IMR-90 (cell line): ENCODE measurements around the gene KCNN3. TPM values are rescaled to one million over a fixed set of nuclear protein-coding genes. Genes with fewer than 3 reads are reported as not detected.

ENCODE experiments used
- ATAC-seq: fragments of 200-7000 bp; cut with Tn5 transposase; 2 replicates; pipeline ENCODE4 v1.9.1; 2020; ENCODE audit warnings: low read depth, mild to moderate bottlenecking, moderate library complexity
- BruUV-seq: library from RNA; stranded (reverse); fragments of 400-500 nt; replicated peaks from 2 replicates; lab custom pipeline; 2021; lab: Mats Ljungman, UMichigan
- CTCF ChIA-PET: fragments of 300-600 bp; formaldehyde crosslinking; extraction: SDS; loops from one replicate; lab custom pipeline; 2021; ENCODE audit warnings: antibody characterized with exemption; lab: Yijun Ruan, JAX
- POLR2A ChIA-PET: fragments of 300-600 bp; sonication (Branson Sonifier 250); formaldehyde crosslinking; loops from one replicate; lab custom pipeline; 2022; ENCODE audit warnings: antibody characterized with exemption; ENCODE audit not compliant: unreplicated experiment; lab: Charles Lee
- DNase-seq: peaks from one replicate; pipeline ENCODE4 v3.0.0; 2013
- H2AFZ ChIP-seq: replicated peaks from 2 replicates; pipeline ENCODE3; 2013; ENCODE audit warnings: low read length, mild to moderate bottlenecking; ENCODE audit not compliant: poor library complexity
- H2AK5ac ChIP-seq: 2 replicates; pipeline ENCODE4 v1.6.1; 2013; ENCODE audit warnings: low read depth, low read length, inconsistent platforms
- H2AK9ac ChIP-seq: replicated peaks from 2 replicates; pipeline ENCODE3; 2013; ENCODE audit warnings: mild to moderate bottlenecking, low read depth, low read length, moderate library complexity; ENCODE audit not compliant: poor library complexity
- H2BK120ac ChIP-seq: 2 replicates; pipeline ENCODE4 v1.6.1; 2013; ENCODE audit warnings: low read depth, low read length, inconsistent platforms
- H2BK15ac ChIP-seq: 3 replicates; pipeline ENCODE4 v1.6.1; 2013; ENCODE audit warnings: low read depth, low read length, inconsistent platforms
- H2BK20ac ChIP-seq: 2 replicates; pipeline ENCODE4 v1.6.1; 2013; ENCODE audit warnings: low read depth, mild to moderate bottlenecking, inconsistent platforms, low read length, moderate library complexity
- H2BK5ac ChIP-seq: 2 replicates; pipeline ENCODE4 v1.6.1; 2013; ENCODE audit warnings: mild to moderate bottlenecking, low read depth, low read length, inconsistent platforms; ENCODE audit not compliant: poor library complexity, severe bottlenecking
- H3K14ac ChIP-seq: replicated peaks from 2 replicates; pipeline ENCODE4 v1.6.1; 2013; ENCODE audit warnings: low read depth, low read length, inconsistent platforms
- H3K18ac ChIP-seq: 2 replicates; pipeline ENCODE4 v1.6.1; 2013; ENCODE audit warnings: low read depth, low read length, control low read depth
- H3K23ac ChIP-seq: 2 replicates; pipeline ENCODE4 v1.6.1; 2013; ENCODE audit warnings: low read depth, low read length, inconsistent platforms
- H3K27ac ChIP-seq: 2 replicates; pipeline ENCODE4 v1.5.1; 2013; ENCODE audit warnings: mild to moderate bottlenecking, control low read depth, low read length; ENCODE audit not compliant: insufficient read depth
- H3K27me3 ChIP-seq: 2 replicates; pipeline ENCODE4 v1.6.1; 2013; ENCODE audit warnings: low read length; ENCODE audit not compliant: control insufficient read depth, insufficient read depth
- H3K36me3 ChIP-seq: 2 replicates; pipeline ENCODE4 v1.6.1; 2013; ENCODE audit warnings: low read length, mixed read lengths; ENCODE audit not compliant: control insufficient read depth, insufficient read depth
- H3K4ac ChIP-seq: 2 replicates; pipeline ENCODE4 v1.6.1; 2013; ENCODE audit warnings: low read depth, low read length, inconsistent platforms
- H3K4me1 ChIP-seq: 2 replicates; pipeline ENCODE4 v1.6.1; 2013; ENCODE audit warnings: low read length, mixed read lengths; ENCODE audit not compliant: control insufficient read depth, insufficient read depth
- H3K4me2 ChIP-seq: 2 replicates; pipeline ENCODE4 v1.6.1; 2013; ENCODE audit warnings: low read depth, mild to moderate bottlenecking, control low read depth, low read length, moderate library complexity
- H3K4me3 ChIP-seq: 2 replicates; pipeline ENCODE4 v1.5.1; 2013; ENCODE audit warnings: low read depth, mild to moderate bottlenecking, control low read depth, low read length, moderate library complexity; ENCODE audit not compliant: insufficient read depth
- H3K56ac ChIP-seq: 2 replicates; pipeline ENCODE4 v1.6.1; 2013; ENCODE audit warnings: low read length, inconsistent platforms; ENCODE audit not compliant: insufficient read depth; ENCODE audit errors: extremely low read depth
- H3K79me1 ChIP-seq, 2 experiments: 2 replicates each; pipeline ENCODE4 v1.6.1; 2013; ENCODE audit warnings: low read length in 2 of 2, inconsistent platforms in 1 of 2, low read depth in 1 of 2
- H3K9ac ChIP-seq: 2 replicates; pipeline ENCODE4 v1.6.1; 2013; ENCODE audit warnings: low read depth, low read length, control low read depth
- H3K9me1 ChIP-seq: 2 replicates; pipeline ENCODE4 v1.6.1; 2013; ENCODE audit warnings: low read length, inconsistent platforms; ENCODE audit not compliant: insufficient read depth
- H3K9me3 ChIP-seq: 2 replicates; pipeline ENCODE4 v1.6.1; 2013; ENCODE audit warnings: low read length; ENCODE audit not compliant: control insufficient read depth, insufficient read depth
- H4K20me1 ChIP-seq: 2 replicates; pipeline ENCODE4 v1.6.1; 2013; ENCODE audit warnings: low read length, inconsistent platforms; ENCODE audit not compliant: insufficient read depth
- H4K5ac ChIP-seq: 2 replicates; pipeline ENCODE4 v1.6.1; 2013; ENCODE audit warnings: mild to moderate bottlenecking, low read depth, low read length, control low read depth
- H4K8ac ChIP-seq, 2 experiments: 2 replicates each; pipeline ENCODE4 v1.6.1; 2013; ENCODE audit warnings: low read depth in 2 of 2, low read length in 2 of 2, control low read depth in 1 of 2, inconsistent platforms in 1 of 2
- H4K91ac ChIP-seq: 2 replicates; pipeline ENCODE4 v1.6.1; 2013; ENCODE audit warnings: low read depth, low read length, inconsistent platforms; ENCODE audit not compliant: insufficient read depth
- BHLHE40 ChIP-seq: fragments of 150-350 bp; IDR thresholded peaks from 2 replicates; pipeline ENCODE4 v1.6.1; 2016; ENCODE audit warnings: mild to moderate bottlenecking, low read depth, low read length
- CEBPB ChIP-seq: IDR thresholded peaks from 2 replicates; pipeline ENCODE4 v1.6.1; 2012; ENCODE audit warnings: low read depth, low read length, improper control_type of control experiment
- CHD1 ChIP-seq: IDR thresholded peaks from 2 replicates; pipeline ENCODE4 v1.6.1; 2012; ENCODE audit warnings: low read depth, low read length, improper control_type of control experiment
- FOS ChIP-seq: fragments of 150-350 bp; IDR thresholded peaks from 2 replicates; pipeline ENCODE4 v1.6.1; 2016; ENCODE audit warnings: low read depth, low read length
- MAFK ChIP-seq: IDR thresholded peaks from 2 replicates; pipeline ENCODE4 v1.6.1; 2012; ENCODE audit warnings: low read depth, low read length, improper control_type of control experiment
- MAZ ChIP-seq: IDR thresholded peaks from 2 replicates; pipeline ENCODE4 v1.6.1; 2012; ENCODE audit warnings: low read depth, mild to moderate bottlenecking, low read length, improper control_type of control experiment, moderate library complexity, borderline replicate concordance
- MXI1 ChIP-seq: IDR thresholded peaks from 2 replicates; pipeline ENCODE4 v1.6.1; 2012; ENCODE audit warnings: low read depth, mild to moderate bottlenecking, low read length, moderate library complexity, borderline replicate concordance
- NFE2L2 ChIP-seq: fragments of 150-350 bp; IDR thresholded peaks from 2 replicates; pipeline ENCODE4 v1.6.1; 2016; ENCODE audit warnings: low read depth, mild to moderate bottlenecking, low read length
- POLR2A ChIP-seq: IDR thresholded peaks from 2 replicates; pipeline ENCODE4 v1.6.1; 2012; ENCODE audit warnings: mild to moderate bottlenecking, low read depth, low read length
- RAD21 ChIP-seq: IDR thresholded peaks from 2 replicates; pipeline ENCODE4 v1.6.1; 2012; ENCODE audit warnings: low read length, improper control_type of control experiment
- RCOR1 ChIP-seq: IDR thresholded peaks from 2 replicates; pipeline ENCODE4 v1.6.1; 2012; ENCODE audit warnings: mild to moderate bottlenecking, low read length, improper control_type of control experiment; ENCODE audit not compliant: insufficient replicate concordance
- RFX5 ChIP-seq: IDR thresholded peaks from 2 replicates; pipeline ENCODE4 v1.8.0; 2012; ENCODE audit warnings: low read depth, mild to moderate bottlenecking, low read length, moderate library complexity
- SMC3 ChIP-seq: fragments of 150-350 bp; IDR thresholded peaks from 2 replicates; pipeline ENCODE4 v1.6.1; 2016; ENCODE audit warnings: low read depth, mild to moderate bottlenecking, antibody characterized with exemption, low read length, moderate library complexity
- WGBS, 2 experiments: methylation state at CpG; one replicate each; pipeline versions ENCODE4 v1.1.5 to v1.1.7; 2013; ENCODE audit warnings: missing lambda C conversion rate in 2 of 2; ENCODE audit not compliant: insufficient read length in 1 of 2; ENCODE audit errors: extremely low coverage in 2 of 2; 5-methylcytosine and 5-hydroxymethylcytosine counted together
- dilution Hi-C: fragments of 300-500 bp; cut with HindIII; formaldehyde crosslinking; loops from one replicate; pipeline ENCODE4 v1.14.3; 2018; ENCODE audit warnings: low sequenced_read_pairs; ENCODE audit not compliant: unreplicated experiment
- in situ Hi-C: fragments of 300-500 bp; cut with MboI; formaldehyde crosslinking; loops from 3 replicates; pipeline ENCODE4 v1.14.3; 2019; ENCODE audit warnings: low sequenced_read_pairs, inconsistent platforms, mixed read lengths
- intact Hi-C: fragments of 100-400 bp; cut with micrococcal nuclease; formaldehyde crosslinking; loops from 2 replicates; pipeline ENCODE4 v1.10.0; 2022
- polyA plus RNA-seq, 3 experiments: library from polyadenylated mRNA; depleted of rRNA; stranded (reverse); fragments of >200 nt; gene quantifications; 2 replicates each; pipeline ENCODE4 v1.2.3, GENCODE V29; 2012; ENCODE audit warnings: low replicate concordance in 1 of 3
- total RNA-seq: library from RNA; depleted of rRNA; stranded (reverse); fragments of >200 nt; gene quantifications from 2 replicates; pipeline ENCODE4 v1.2.3, GENCODE V29; 2012
- TF ChIP-seq, protein P1 (sequence below): fragments of 150-350 bp; IDR thresholded peaks from 2 replicates; pipeline ENCODE4 v1.6.1; 2016; ENCODE audit warnings: low read depth, mild to moderate bottlenecking, low read length, moderate library complexity, borderline replicate concordance
- TF ChIP-seq, protein P2 (sequence below): conservative IDR thresholded peaks from 2 replicates; pipeline ENCODE4 v1.5.1; 2012; ENCODE audit warnings: mild to moderate bottlenecking, low read depth, low read length, improper control_type of control experiment

The KCNN3 gene
- total and polyA plus RNA-seq, 2 of the 4 experiments (the other 2 are of a cell fraction), result 0.02 TPM; not detected in 1

GRCh38 chr1:154866257-154867063 is 3.6 kb downstream of the KCNN3 start:
- intact Hi-C loops (no loop called here), dilution Hi-C loops (no loop called here), in situ Hi-C loops (no loop called here)
- peaks cover 48% of the 10 kb centered on the region for H3K27me3 ChIP-seq
- H3K4me2 ChIP-seq, result peak overlapping the region; percentile 59
- H3K79me1 ChIP-seq, result no peaks in the 10 kb centered on the region
- no peak overlapping the region for H2AK9ac ChIP-seq
- H4K5ac ChIP-seq, result no peak overlapping the region
- H4K8ac ChIP-seq, result no peak overlapping the region
- WGBS, 2 experiments, result 60% methylated on average over 2 of the region's 14 CpGs; no CpG with 5 or more reads in 1 of the 2 experiments
- H4K20me1 ChIP-seq, result peaks cover 7% of the 10 kb centered on the region; the same call in 1 of the 2 replicates
- H3K18ac ChIP-seq, result no peak overlapping the region
- H3K14ac ChIP-seq, result no peak overlapping the region
- no peak overlapping the region for H4K91ac ChIP-seq
- ChIA-PET POLR2A (interaction anchor here (0.5 kb wide), 1 partner anchor 216 kb away, joined by 3 read pairs; no protein-coding TSS in a partner anchor), CTCF (no interaction called here)
- peaks cover 8% of the 10 kb centered on the region; the same call in 1 of the 2 replicates for H3K9me1 ChIP-seq
- BruUV-seq, result no TSS peak
- H3K9ac ChIP-seq, result no peak overlapping the region
- no peaks in the 10 kb centered on the region for H3K36me3 ChIP-seq
- no peak overlapping the region for H3K4me3 ChIP-seq
- ATAC-seq (no peak), DNase-seq (peak; percentile 44)
- H3K9me3 ChIP-seq, result peaks cover 2% of the 10 kb centered on the region; the same call in 1 of the 2 replicates
- peaks cover 21% of the 10 kb centered on the region for H3K4me1 ChIP-seq
- H2AK5ac ChIP-seq, result 0 out of 2 replicates have a peak overlapping the region, but pooled peaks have one; percentile 14
- H2BK120ac ChIP-seq, result no peak overlapping the region
- no peak overlapping the region for H2BK15ac ChIP-seq
- no peak overlapping the region for H3K4ac ChIP-seq
- H3K27ac ChIP-seq, result no peak overlapping the region
- H3K23ac ChIP-seq, result no peak overlapping the region
- no peak overlapping the region for H2BK20ac ChIP-seq
- no peak overlapping the region for H3K56ac ChIP-seq
- H2BK5ac ChIP-seq, result no peak overlapping the region
- peak overlapping the region; percentile 46 for H2AFZ ChIP-seq
- TF ChIP-seq POLR2A (no peak), CEBPB (no peak), RFX5 (no peak), NFE2L2 (no peak), CHD1 (no peak), MXI1 (no peak), MAZ (no peak), BHLHE40 (no peak), RAD21 (no peak), MAFK (no peak), SMC3 (no peak), FOS (no peak), RCOR1 (no peak)
- TF ChIP-seq, protein P1, sequence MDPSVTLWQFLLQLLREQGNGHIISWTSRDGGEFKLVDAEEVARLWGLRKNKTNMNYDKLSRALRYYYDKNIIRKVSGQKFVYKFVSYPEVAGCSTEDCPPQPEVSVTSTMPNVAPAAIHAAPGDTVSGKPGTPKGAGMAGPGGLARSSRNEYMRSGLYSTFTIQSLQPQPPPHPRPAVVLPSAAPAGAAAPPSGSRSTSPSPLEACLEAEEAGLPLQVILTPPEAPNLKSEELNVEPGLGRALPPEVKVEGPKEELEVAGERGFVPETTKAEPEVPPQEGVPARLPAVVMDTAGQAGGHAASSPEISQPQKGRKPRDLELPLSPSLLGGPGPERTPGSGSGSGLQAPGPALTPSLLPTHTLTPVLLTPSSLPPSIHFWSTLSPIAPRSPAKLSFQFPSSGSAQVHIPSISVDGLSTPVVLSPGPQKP, result no peak
- TF ChIP-seq, protein P2, sequence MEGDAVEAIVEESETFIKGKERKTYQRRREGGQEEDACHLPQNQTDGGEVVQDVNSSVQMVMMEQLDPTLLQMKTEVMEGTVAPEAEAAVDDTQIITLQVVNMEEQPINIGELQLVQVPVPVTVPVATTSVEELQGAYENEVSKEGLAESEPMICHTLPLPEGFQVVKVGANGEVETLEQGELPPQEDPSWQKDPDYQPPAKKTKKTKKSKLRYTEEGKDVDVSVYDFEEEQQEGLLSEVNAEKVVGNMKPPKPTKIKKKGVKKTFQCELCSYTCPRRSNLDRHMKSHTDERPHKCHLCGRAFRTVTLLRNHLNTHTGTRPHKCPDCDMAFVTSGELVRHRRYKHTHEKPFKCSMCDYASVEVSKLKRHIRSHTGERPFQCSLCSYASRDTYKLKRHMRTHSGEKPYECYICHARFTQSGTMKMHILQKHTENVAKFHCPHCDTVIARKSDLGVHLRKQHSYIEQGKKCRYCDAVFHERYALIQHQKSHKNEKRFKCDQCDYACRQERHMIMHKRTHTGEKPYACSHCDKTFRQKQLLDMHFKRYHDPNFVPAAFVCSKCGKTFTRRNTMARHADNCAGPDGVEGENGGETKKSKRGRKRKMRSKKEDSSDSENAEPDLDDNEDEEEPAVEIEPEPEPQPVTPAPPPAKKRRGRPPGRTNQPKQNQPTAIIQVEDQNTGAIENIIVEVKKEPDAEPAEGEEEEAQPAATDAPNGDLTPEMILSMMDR, result no peak
